Stimulated activated CD4-positive, alpha-beta T cell treated with anti-CD3 and anti-CD28 coated beads, Interleukin-4, amount 100 ng/mL, for 48 hours (primary cell): ENCODE data around the gene DSC2.

Experiments
- DNase-seq, 2 donors: peaks; one replicate each; pipeline ENCODE4 v3.0.0-alpha.2; 2020; ENCODE audit warnings: low read depth in 2 of 2

DSC2 gene

DNA sequence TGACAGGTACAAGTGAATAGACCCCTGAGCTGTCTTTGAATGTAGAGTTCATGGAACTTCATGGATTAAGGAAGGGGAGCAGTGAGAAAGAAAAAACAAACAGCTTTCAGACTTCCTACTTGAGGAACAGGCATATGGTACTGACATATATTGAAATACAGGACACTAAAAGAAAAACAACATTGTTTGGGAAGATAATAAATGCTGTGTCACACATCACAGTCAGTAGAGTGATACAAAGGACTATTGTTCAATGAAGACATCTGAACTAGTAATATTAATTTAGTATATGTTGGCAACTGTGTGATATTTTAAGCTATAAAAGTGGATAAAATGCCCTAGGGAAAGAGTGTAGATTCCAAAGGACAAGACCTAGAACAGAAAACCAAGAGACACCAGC lies 3.3 kb downstream of the DSC2 start:
- no peak for DNase-seq

DNA sequence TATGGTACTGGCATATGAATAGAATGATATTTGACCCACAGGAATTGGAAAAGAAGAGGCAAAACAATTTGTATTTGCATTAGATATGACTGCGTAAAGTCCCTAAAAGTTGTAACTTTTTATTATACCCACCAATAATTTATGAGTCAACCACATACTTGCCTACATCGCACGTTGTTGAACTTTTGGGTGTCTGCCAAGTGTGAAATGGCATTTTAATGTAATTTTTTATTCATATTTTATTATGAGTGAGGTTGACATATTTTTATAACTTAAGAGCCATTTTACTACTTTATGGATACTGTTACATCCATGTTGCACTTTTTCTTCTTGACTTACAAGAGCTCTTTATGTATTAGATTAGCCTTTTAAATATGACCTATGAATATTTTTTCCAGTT lies 4.6 kb downstream of the DSC2 start:
- DNase-seq = no peak

DNA sequence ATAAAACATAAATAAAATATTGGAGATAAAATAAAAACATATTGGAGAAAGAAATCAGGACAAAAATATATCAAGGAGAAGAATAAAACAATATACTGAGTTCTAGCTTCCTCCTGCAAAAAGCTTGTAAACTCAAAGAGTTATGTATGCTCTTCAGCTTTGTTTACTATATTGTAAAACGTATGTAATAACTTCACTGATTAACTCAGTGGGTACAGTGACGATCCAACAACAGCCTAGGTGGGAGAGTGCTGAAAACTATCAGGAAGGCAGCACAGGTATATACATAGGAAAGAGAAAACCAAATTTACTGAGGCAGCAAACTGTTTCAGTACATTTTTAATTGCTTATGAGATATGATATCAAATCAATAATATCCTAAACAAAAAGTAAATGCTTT lies 8.3 kb downstream of the DSC2 start:
- no peak for DNase-seq

DNA sequence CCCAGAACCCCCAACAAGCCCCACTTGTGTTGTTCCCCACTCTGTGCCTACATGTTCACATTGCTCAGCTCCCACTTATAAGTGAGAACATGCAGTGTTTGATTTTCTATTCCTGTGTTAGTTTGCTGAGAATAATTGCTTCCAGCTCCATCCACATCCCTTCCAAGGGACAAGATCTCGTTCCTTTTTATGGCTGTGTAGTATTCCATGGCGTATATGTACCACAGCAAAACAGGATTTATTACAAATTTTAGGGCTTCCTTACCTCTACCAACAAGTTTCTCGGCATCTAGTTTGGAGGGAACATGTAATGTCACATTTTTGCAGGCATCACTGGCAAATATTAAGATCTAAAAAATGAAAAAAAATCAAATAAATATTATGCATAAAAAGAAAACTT lies 8.9 kb downstream of the DSC2 start:
- DNase-seq = no peak

DNA sequence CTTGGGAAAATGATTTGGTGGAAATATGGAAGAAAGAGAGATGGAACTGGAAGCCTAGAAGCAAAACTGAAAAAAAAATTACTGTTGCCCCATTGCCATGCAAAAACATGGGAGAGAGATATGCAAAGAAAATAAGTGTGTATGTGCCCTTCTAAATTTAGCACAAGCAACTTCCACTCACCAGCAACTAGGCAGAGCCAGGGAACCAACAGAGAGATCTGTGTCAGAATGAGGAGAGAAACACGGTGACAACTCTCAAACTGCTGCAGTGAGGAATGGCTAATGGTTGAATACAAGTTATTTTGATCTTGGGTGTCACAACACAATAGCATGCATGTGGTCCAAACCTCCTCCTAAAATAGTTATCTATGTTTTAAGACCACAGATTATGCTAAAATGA lies 10.9 kb downstream of the DSC2 start:
- no peak for DNase-seq

DNA sequence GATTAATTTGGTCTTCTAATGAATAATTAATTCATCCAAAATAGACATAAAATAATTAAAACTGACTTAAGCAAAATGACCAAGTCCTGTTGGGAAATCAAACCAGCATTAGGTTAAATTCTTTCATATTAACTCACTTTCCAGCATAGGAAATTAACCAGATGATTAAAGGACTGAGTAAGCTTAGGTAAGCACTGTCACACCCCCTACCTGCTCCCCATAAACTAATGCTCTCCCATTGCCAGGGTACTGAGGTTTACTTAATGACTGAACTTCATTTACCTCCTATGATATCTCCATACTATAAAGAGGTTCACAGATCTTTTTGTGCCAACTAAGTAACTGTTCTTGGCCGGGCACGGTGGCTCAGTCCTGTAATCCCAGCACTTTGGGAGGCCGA lies 13.7 kb downstream of the DSC2 start:
- DNase-seq = no peak

DNA sequence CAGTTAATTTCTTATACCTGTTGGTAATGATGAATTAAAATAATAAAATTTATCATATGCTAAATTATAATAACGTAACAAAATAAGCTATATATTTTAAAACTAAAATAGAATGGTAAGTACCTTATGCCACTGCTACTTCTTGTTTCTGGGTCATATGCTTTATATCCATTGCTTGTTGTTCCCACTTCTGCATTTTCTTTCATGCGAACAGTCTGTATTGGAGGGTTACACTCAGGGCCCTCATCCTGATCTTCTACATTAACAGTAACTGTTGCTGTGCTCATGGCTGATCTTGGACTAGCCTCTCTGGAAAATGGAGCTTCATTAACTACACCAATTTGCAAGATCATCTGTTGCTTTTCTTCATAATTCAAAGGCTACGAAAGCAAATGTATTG lies 22.2 kb downstream of the DSC2 start:
- DNase-seq = no peak

DNA sequence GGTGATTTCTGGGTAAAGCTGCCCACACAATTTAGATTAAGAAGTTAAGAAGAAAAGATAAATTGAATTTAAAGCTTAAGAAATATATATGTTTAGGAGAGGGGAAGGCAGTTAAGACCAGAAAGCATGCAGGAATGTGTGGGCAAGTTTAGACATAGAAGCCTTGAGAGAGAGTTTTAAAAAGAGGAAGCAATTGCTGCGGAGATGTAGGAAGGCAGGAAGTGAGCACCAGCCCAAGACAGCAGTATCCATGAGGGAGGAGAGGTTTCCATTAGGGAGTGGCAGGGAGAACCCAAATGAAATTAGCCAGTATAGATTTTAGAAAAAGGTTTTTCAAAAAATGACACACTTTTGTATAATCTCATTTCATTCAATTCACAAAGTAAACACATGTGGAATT lies 24.3 kb downstream of the DSC2 start:
- DNase-seq = no peak

DNA sequence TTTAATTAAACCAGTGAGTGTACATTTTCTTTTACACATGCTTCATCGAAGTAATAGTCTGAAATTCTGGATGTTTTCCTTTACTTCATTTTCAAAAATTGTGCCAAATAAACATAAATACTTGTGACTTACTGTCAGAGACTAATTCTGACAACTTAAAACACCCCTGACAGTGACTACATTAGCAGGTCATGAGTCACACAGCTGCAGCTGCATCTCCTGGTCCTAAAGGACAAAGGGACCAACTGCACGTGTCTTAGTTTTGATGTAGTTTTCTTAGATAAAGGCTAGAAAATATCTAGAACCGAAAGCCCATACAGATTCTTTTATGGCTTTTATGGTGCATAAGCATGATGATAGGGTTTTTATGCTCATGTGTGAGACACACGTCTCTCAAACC lies 30.0 kb downstream of the DSC2 start:
- no peak for DNase-seq

DNA sequence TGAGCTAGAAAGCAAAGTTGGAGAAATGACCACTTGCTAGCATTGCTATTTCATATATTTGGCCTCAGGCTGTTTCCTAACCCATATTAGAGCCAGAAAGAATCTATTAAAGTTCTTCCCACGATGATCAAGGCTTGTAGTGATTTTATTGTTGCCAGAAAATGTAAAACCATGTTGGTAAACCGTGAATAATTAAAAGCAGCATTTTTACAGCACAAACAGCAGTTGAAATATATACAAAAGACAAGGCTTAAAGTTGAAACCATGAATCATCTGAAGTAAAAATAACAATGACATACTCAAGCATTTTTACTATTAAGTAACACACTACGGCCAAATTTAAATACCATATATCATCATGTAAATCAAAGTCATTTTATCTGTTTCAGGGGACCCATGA lies 32.0 kb downstream of the DSC2 start:
- no peak for DNase-seq

DNA sequence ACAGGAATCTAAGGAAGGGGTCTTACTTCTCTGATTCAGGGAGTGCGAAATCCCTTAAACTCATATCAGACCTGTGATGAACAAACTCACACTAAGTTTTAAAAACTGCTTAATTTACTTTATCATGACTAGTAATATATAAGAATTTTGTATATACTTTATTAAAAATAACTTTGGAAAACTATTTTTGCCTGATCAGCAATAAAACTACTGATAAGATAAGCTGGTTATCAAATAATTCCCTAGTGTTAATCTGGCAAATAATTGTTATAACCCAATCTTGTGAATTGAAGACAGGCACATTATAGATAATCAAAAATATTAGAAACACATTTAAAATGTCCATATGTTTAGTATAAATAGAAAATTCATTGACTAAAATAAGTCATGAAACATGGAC lies 36.0 kb downstream of the DSC2 start:
- no peak for DNase-seq

DNA sequence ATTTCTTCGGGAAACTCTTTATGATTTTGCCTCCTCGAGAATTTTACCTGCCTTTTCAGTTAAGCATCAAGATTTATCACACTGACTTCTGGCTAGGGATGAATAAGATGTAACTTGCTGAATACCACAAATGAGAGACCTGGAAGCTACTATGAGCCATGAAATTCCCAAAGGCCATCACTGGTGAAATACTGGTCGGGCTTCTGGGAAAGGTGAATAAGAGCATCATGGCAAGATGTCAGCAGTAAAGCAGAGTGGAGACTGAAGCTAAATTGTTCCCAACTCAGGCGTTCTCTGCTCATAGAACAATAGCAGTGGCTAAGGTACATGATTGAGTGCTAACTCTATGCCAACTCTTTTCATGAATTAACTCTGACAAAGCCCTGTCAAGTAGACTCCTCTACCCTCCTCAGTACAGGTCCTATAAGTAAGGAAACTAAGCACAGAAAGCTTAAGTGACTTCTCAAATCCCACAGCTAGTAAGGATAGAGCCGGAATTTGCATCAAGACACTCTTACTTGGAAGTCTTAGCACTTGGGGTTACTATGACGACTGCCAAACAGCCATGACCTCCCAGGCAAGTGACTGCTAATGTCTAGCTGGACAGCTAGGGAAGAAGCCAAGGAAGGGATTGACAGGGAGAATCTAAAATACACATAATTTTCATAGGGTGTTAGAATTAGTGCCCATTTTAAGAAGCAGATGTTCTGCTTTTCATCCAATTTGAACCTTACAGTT lies 37.0 kb downstream of the DSC2 start:
- no peak for DNase-seq

DNA sequence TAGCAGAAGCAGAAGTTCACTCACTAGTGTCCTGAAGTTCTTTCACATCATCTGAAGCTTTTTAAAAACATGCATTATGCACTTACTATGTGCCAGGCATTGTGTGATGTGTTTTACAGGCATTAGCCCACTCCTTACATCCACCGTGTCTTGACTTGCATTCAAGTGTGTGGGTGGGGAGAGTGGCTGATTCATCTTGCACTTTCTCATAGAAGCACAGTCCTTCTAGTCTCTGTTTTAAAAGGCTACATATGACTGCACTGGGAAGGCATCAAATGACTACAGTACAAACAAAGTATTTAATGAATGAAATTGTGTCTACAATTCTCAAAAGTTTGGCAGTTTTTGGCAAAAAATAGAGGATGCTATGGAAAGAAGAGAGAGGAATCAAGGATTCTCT lies 38.1 kb downstream of the DSC2 start:
- no peak for DNase-seq

DNA sequence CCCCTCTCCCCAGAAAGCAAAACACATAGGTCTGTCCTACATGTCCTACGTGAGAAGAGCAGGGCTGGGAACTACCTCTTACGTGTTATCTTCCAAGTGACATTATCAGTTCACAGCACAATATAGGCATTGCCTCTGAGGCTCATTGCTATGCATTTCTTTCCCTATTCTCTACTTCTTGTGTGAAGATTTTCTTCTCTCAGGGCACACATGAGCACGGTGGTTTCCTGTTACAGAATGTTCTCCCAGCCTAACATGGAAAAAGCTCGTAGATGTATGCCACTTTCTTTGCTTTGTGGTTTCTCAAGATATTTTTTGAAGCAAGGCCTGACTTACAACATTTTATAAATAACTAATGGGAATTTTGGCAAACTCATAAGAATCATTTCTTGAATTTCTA lies 40.3 kb downstream of the DSC2 start:
- DNase-seq = no peak

DNA sequence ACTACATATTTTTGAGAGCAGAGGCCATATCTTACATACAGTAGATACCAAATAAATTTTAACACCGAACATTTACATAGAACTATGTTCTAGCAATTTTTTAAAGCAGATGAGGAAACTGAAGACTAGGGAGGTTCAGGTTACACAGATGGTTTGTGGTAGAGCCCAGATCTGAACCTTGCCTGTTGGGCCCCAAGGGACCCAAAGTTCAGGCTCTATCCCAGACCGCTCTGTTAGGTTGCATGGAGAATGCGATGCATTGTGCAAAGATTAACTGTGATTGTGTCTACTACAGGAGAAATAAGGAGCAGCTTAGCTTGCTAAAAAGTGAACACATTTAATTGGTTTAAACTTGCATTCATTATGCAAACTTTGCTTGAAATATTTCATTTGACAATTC lies 43.3 kb downstream of the DSC2 start:
- no peak for DNase-seq

DNA sequence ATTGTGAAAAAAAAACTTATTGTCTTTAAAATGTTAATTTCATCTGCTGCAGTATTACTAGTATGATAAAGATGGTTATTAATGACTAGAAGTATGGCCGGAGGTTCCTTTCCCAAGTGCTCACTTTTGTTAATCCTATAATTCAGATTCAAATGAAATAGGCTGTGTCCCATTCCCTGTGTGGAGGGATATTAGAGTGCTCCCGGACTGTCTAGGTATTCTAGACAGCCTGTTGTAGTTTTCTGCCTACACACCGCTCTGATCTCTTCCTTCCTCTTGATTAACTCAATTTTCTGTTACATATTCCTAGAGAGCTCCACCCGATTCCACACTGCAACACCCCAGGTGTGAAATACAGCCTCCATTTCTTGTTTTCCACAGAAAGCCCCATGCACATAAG lies 44.3 kb downstream of the DSC2 start:
- no peak for DNase-seq

DNA sequence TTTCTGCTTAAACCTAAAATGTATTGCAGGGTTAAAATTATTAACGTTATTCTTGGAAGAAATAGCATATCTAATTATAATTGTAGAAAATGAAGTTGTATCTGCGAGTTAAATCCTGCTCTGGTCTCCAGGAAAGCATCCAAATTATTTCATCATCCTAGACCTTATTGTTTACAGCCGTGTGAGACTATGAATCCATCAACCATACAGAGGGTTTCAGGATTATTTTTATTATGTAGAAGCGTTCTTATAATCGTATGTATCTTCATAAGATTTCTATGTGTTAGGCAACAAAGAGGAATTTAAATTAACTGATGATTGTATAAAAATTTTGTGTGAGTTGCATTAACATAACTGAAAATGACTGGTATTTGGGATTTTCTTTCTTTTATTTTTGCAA lies 45.2 kb downstream of the DSC2 start:
- DNase-seq = no peak

DNA sequence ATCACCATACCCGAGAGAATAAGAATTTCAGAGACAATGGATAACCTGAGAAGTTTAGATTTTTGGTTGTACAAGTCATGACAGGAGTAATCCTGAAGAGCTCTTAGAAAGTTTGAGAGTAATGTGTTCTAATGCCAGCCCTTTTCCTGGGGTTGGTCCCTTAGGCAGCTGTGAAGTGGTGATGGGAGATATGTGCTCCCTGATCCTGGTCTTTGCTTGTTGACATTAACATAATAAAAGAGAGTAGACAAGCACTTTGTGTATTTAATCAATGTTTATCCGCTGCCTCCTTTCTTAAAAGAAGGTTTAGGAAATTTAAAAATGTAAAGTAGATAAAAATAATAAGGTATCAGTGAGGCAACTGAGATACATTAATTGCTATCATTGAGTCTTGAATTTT lies 45.9 kb downstream of the DSC2 start:
- DNase-seq = no peak

DNA sequence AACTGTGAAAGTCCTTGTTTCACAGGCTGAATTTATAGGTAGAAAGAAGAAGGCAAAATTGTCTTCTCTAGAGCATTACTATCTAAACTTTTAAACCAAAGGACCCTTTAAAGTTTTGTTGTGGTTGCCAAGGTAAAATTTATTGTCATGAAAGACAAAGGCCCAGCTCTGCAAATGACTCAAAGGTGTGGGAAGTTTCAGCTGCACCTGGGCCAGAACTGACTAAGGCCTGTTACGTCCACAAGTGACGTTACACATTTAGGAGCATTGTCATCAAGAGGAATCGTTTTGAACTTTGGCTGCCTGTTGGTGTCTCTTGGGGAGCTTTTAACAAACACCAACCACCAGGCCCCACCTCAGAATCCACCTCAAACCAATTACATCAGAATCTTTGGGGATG lies 51.6 kb downstream of the DSC2 start:
- no peak for DNase-seq

DNA sequence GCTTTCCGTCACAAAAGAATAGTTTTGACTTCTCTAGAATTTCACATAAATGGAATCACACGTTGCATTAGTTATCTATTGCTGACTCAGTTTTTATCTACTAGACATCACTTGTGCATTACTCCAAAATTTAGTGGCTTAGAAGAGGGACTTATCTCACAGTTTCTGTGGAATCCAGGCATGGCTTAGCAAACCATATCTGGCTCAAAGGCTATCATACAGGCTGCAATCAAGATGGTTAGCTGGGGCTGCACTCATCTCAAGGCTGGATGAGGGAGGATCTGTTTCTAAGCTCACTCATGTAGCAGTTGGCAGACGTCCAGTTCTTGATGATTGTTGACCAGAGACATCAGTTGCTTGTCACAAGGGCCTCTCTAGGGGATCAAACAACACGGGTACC lies 53.0 kb downstream of the DSC2 start:
- DNase-seq = no peak

DNA sequence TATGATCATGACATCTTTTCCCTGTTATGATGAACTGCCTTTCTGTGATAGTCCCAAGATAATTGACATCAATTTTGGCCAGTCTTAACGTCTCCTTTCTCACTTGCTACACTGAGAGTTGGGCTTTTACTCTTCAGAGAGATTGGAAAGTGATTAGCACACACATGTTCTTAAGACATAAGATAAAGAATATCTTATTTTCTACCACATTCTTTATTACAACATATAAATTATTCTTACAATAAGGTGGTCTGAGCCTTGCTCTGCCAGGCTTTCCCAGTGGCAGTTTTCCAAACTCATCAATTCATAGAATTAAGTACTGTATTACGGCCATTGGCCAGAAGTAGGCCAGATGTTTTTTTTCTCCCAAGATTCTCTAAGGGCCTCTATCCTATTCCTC lies 54.0 kb downstream of the DSC2 start:
- no peak for DNase-seq

DNA sequence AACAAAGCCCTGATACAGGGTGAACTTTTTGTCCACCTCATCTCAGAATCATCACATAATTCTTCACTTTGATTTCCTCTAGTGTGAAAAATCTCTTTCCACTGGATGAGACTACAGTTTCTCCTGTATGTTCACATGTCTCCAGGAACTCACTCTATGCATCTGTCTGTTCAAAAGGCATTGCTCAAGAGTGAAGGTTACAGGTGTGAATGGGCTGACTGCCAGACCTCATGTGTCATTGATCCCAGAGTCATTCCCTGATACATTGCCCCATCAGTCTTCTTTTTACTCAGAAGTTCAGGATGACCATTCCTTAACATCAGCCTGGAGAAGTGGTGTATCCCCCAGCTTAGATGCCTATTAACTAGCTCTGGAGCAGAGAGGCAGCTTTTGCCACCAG lies 55.3 kb downstream of the DSC2 start:
- no peak for DNase-seq

DNA sequence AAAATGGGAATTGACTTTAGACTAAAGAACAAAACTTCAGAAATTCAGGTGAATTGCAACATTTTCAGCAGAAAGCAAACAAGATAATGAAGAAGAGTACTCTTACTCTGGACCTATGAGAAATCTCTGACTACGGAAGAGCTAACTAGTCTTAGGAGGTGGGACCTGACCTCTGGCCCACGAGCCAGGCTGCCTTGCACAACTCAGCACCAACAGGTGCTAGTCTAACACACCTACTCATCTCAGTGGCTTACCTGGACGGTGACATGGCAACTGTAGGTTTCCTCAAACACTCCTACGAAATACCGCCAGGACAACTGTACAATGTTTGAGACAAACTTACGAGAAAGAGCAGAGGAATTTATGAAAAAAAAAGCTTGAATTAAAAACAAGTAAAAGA lies 56.6 kb downstream of the DSC2 start:
- DNase-seq = no peak

DNA sequence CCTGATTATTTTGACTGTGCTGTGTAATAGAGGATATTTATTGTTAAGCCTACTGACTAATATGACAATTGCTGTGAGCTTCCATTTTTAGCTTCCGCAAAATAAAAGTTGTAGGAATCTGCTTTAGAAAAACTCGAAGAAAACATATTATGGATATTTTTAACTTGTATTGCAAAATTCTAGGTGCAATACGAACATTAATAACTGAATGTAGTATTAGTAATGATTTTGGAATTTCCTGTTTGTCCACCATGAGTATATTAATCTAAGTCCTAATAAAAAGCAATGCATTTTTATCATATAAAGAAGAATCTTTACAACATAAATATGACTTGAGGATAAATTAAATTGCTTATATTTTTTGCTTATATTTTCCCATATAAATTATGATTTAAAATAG lies 57.3 kb downstream of the DSC2 start:
- DNase-seq = no peak

DNA sequence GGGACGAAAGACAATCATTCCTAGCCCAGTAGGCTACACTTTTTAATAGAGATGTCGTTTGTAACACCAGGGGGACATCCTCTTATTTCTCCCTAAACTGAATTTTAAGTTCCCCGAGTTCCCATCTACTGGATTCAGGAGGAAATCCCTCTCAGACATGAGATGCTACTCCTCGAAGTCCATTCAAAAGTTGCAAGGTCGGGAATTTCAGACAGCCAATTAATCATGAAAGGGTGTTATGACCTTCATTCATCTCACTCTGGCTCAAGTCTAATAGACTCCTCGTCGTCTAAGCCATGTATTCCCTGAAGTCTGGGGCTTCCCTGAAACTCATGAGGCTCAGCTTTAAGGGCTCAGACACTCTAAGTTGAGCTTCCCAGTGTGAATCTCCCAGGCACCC lies 58.5 kb downstream of the DSC2 start:
- DNase-seq = no peak
